Adrenal gland (tissue), 5 donors: Measurements from ENCODE around the gene CTU2.

Source experiments
- POLR2A ChIP-seq, 2 donors: fragments of 450-650 bp; IDR thresholded peaks; one replicate each; pipeline ENCODE4 v1.6.1; 2017; ENCODE audit warnings: antibody characterized with exemption in 2 of 2, mild to moderate bottlenecking in 2 of 2, moderate library complexity in 1 of 2
- TF ChIP-seq, protein P1 (sequence below), 6 experiments: fragments of 450-650 bp in 4 of 6; fragments of 200-600 bp in 2 of 6; sonication (generic) in 1 of 6; IDR thresholded peaks; 1 replicate in 5 of 6; 2 replicates in 1 of 6; pipeline versions ENCODE4 v1.5.1 to v1.8.0; 2016 to 2021; ENCODE audit warnings: antibody characterized with exemption in 6 of 6, mild to moderate bottlenecking in 2 of 6, moderate library complexity in 1 of 6
- donor health status: DM: no; HTN: no; CAD: no.

DNA sequence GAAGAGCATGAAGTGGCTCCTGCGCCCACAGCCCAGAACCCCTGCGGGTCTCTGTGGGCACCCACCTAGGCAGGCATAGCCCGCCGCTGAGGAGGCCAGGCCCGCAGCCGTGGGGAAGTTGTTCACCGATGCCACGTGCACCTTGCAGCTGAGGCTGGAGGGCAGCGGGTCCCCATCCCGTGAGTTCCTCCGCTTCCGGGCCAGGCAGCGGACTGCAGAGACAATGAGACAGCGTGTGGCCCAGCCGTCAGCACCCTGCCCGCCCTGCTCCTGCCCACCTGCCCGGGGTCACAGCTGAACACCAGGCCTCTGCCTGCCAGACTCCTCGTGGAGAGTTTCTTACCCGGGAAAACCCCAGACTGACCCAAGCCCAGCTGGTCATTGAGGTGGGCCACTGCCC, 48.9 kb upstream of the CTU2 start:
- TF ChIP-seq, protein P1, sequence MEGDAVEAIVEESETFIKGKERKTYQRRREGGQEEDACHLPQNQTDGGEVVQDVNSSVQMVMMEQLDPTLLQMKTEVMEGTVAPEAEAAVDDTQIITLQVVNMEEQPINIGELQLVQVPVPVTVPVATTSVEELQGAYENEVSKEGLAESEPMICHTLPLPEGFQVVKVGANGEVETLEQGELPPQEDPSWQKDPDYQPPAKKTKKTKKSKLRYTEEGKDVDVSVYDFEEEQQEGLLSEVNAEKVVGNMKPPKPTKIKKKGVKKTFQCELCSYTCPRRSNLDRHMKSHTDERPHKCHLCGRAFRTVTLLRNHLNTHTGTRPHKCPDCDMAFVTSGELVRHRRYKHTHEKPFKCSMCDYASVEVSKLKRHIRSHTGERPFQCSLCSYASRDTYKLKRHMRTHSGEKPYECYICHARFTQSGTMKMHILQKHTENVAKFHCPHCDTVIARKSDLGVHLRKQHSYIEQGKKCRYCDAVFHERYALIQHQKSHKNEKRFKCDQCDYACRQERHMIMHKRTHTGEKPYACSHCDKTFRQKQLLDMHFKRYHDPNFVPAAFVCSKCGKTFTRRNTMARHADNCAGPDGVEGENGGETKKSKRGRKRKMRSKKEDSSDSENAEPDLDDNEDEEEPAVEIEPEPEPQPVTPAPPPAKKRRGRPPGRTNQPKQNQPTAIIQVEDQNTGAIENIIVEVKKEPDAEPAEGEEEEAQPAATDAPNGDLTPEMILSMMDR (IDR thresholded peaks at IDR 0.05), result no peak
- TF ChIP-seq POLR2A (IDR thresholded peaks at IDR 0.05), result no peak
